Measurements from ENCODE around the gene TMEM167A. TPM values are rescaled to one million over a fixed set of nuclear protein-coding genes. Genes with fewer than 3 reads are reported as not detected.

TMEM167A gene
- total and polyA plus RNA-seq, 5 donors: 27.9 to 78.0 (median 55.0) TPM

- no peak for DNase-seq
- Histone ChIP-seq H3K9me3 (ENCODE audit: control insufficient read depth, low read length) (no peaks in the 10 kb centered on the region), H3K27ac (ENCODE audit: low read length) (no peak overlapping the region), H3K27me3 (ENCODE audit: control insufficient read depth, insufficient read depth) (no peaks in the 10 kb centered on the region), H3K4me1 (ENCODE audit: control insufficient read depth, insufficient read depth, low read length) (no peaks in the 10 kb centered on the region), H3K4me3 (ENCODE audit: low read length) (no peak overlapping the region)
- no peak for ATAC-seq
- 69% methylated on average over 5 of the region's 5 CpGs for WGBS
- intact Hi-C loops (cut with DNase I): no loop called here
Observed at GRCh38 chr5:83006683-83007283, 70.4 kb downstream of the TMEM167A start.

DNA sequence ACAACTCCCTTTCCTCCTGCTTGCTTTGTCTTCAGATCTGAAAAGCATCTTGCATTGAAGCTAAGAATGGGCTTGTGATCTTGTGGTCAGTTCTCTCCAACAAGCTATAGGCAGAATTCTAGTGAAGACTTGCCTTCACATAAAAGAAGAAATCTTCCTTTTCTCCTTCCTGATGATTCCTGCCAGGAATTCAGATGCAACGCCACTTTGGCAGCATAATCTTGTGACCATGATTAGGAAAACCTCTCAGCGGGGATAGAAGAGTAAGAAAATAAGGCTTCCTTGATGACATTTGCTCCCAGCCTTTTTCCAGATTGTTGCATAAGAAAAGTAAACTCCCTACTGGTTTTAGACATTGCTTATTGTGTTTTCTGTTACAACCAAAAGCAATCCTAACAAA lies 73.4 kb downstream of the TMEM167A start:
- 50% methylated on average over 2 of the region's 2 CpGs for WGBS
- Histone ChIP-seq H3K9me3 (ENCODE audit: control insufficient read depth, low read length) (no peaks in the 10 kb centered on the region), H3K4me1 (ENCODE audit: control insufficient read depth, insufficient read depth, low read length) (no peaks in the 10 kb centered on the region), H3K27me3 (ENCODE audit: control insufficient read depth, insufficient read depth) (no peaks in the 10 kb centered on the region), H3K4me3 (ENCODE audit: low read length) (no peak overlapping the region), H3K27ac (ENCODE audit: low read length) (no peak overlapping the region)
- DNase-seq (no peak), ATAC-seq (no peak)
- intact Hi-C loops (cut with DNase I): no loop called here

Other genes starting within 250 kb of the TMEM167A start
- gene XRCC4, start 153 bp upstream of the TMEM167A start, total RNA-seq: 1 to 10 TPM; 7.1 to 8.6 (median 7.6) TPM
- gene XRCC4, start 153 bp upstream of the TMEM167A start, polyA plus RNA-seq: 7.5 TPM